Globus pallidus (tissue), 1 donor: ENCODE results near the gene HPS6.
A peak's percentile ranks its signal among the peaks of the same experiment; 100 is the strongest.

Source experiments
- DNase-seq: peaks from one replicate; pipeline ENCODE4 v3.0.0-alpha.2; 2015; ENCODE audit warnings: low spot score

The HPS6 gene

GRCh38 chr10:102068216-102068615 lies 3.1 kb downstream of the HPS6 start:
- DNase-seq: no peak

- no peak for DNase-seq
These were observed 3.9 kb downstream of the HPS6 start for GRCh38 chr10:102069071-102069470.

- DNase-seq: peak; percentile 78
These were observed 7.8 kb downstream of the HPS6 start for GRCh38 chr10:102072673-102073527.

- no peak for DNase-seq
These were observed 18.4 kb downstream of the HPS6 start for GRCh38 chr10:102083541-102083940.

- no peak for DNase-seq
These were observed 20.2 kb downstream of the HPS6 start for GRCh38 chr10:102085336-102085735.

- DNase-seq: no peak
These were observed 21.0 kb downstream of the HPS6 start for GRCh38 chr10:102086196-102086595.

- no peak for DNase-seq
These were observed 25.6 kb downstream of the HPS6 start for GRCh38 chr10:102090772-102091171.

GRCh38 chr10:102096449-102096848 lies 31.3 kb downstream of the HPS6 start:
- no peak for DNase-seq

GRCh38 chr10:102101152-102101551 lies 36.0 kb downstream of the HPS6 start:
- DNase-seq: no peak

- no peak for DNase-seq
These were observed 37.3 kb downstream of the HPS6 start for GRCh38 chr10:102102421-102102820.

- DNase-seq: no peak
These were observed 41.8 kb downstream of the HPS6 start for GRCh38 chr10:102106998-102107397.

- DNase-seq: no peak
These were observed 44.3 kb downstream of the HPS6 start for GRCh38 chr10:102109166-102110116.

- DNase-seq: no peak
These were observed 46.1 kb downstream of the HPS6 start for GRCh38 chr10:102111276-102111675.

- DNase-seq: no peak
These were observed 47.2 kb downstream of the HPS6 start for GRCh38 chr10:102112210-102112817.

GRCh38 chr10:102113261-102113955 lies 48.3 kb downstream of the HPS6 start:
- DNase-seq: no peak

GRCh38 chr10:102113956-102114857 lies 49.1 kb downstream of the HPS6 start:
- DNase-seq: peak; percentile 11

GRCh38 chr10:102114861-102115618 lies 49.9 kb downstream of the HPS6 start:
- peak; percentile 94 for DNase-seq

GRCh38 chr10:102115775-102116174 lies 50.6 kb downstream of the HPS6 start:
- DNase-seq: peak; percentile 29

GRCh38 chr10:102116656-102117055 lies 51.5 kb downstream of the HPS6 start:
- DNase-seq: no peak
